HL-60 (cell line): ENCODE data around the gene PRM3.

Source experiments
- DNase-seq, 2 experiments: peaks; one replicate each; pipeline ENCODE4 v3.0.0-alpha.2; 2010 to 2020; ENCODE audit warnings: low read depth in 1 of 2, low spot score in 1 of 2
- H3K27ac ChIP-seq: fragments of 250-450 bp; sonication (Bioruptor Pico); replicated peaks from 2 replicates; pipeline ENCODE4 v1.5.1; 2020; ENCODE audit warnings: mild to moderate bottlenecking, moderate library complexity
- H3K27me3 ChIP-seq: fragments of 250-450 bp; sonication (Bioruptor Pico); 2 replicates; pipeline ENCODE4 v1.5.1; 2021; ENCODE audit warnings: mild to moderate bottlenecking, moderate library complexity; ENCODE audit not compliant: insufficient read depth, poor library complexity, severe bottlenecking
- H3K4me3 ChIP-seq: replicated peaks from 2 replicates; pipeline ENCODE4 v1.5.1; 2011; ENCODE audit warnings: mild to moderate bottlenecking, control low read depth, low read length; ENCODE audit not compliant: insufficient read depth
- CTCF ChIP-seq: IDR thresholded peaks from one replicate; pipeline ENCODE4 v1.5.1; 2011; ENCODE audit warnings: low read length, control low read depth, inconsistent platforms; ENCODE audit not compliant: insufficient read depth
- GABPA ChIP-seq: IDR thresholded peaks from 2 replicates; pipeline ENCODE4 v1.6.1; 2012; ENCODE audit warnings: low read depth
- POLR2AphosphoS5 ChIP-seq: IDR thresholded peaks from 2 replicates; pipeline ENCODE4 v1.6.1; 2012; ENCODE audit warnings: low read depth
- REST ChIP-seq: IDR thresholded peaks from 2 replicates; pipeline ENCODE4 v1.6.1; 2012; ENCODE audit warnings: low read depth; ENCODE audit not compliant: insufficient replicate concordance
- SPI1 ChIP-seq: IDR thresholded peaks from 2 replicates; pipeline ENCODE4 v1.6.1; 2012; ENCODE audit warnings: low read depth, mild to moderate bottlenecking, borderline replicate concordance

Gene PRM3

GRCh38 chr16:11241480-11242204 lies 31.8 kb downstream of the PRM3 start:
- H3K27me3 ChIP-seq = no peaks in the 10 kb centered on the region
- no peak overlapping the region for H3K4me3 ChIP-seq
- H3K27ac ChIP-seq = no peak overlapping the region
- no peak for DNase-seq
- TF ChIP-seq SPI1 (no peak), CTCF (no peak), GABPA (no peak), REST (no peak), POLR2AphosphoS5 (no peak)

GRCh38 chr16:11240636-11241473 lies 32.6 kb downstream of the PRM3 start:
- TF ChIP-seq CTCF = no peak
- Histone ChIP-seq H3K4me3 (no peak overlapping the region), H3K27ac (no peak overlapping the region), H3K27me3 (no peaks in the 10 kb centered on the region)
- DNase-seq = no peak

- TF ChIP-seq CTCF = no peak
- no peak for TF ChIP-seq REST
- no peak for TF ChIP-seq SPI1
- no peak for TF ChIP-seq GABPA
- no peak for TF ChIP-seq POLR2AphosphoS5
- Histone ChIP-seq H3K4me3 (no peak overlapping the region), H3K27me3 (no peaks in the 10 kb centered on the region), H3K27ac (no peak overlapping the region)
- DNase-seq = no peak
These were observed 33.5 kb downstream of the PRM3 start for GRCh38 chr16:11239644-11240632.
